Measurements from ENCODE around the gene PRPS1. TPM values are rescaled to one million over a fixed set of nuclear protein-coding genes. Genes with fewer than 3 reads are reported as not detected.

Gene PRPS1
- total and polyA plus RNA-seq, 9 of the 15 experiments (the other 6 are each of a cell fraction or from before 2014, with no cell fraction given) = 47.8 to 175 (median 79.6) TPM

- 52% methylated on average over 3 of the region's 3 CpGs for WGBS (ENCODE audit: insufficient coverage, low coverage, missing lambda C conversion rate)
- no peaks in the 10 kb centered on the region for H4K20me1 ChIP-seq (replicated peaks; ENCODE audit: control insufficient read depth, insufficient read depth, low read length)
- no peak overlapping the region for H3K27ac ChIP-seq (ENCODE audit: extremely low read depth, low read depth, low read length)
- CTCF ChIA-PET (ENCODE audit: low intra/inter-chr PET ratio) = no interaction called here
- TF ChIP-seq NFATC3 (IDR thresholded peaks at IDR 0.05) (no peak), SUPT5H (IDR thresholded peaks at IDR 0.05) (no peak), ESRRA (IDR thresholded peaks at IDR 0.05; ENCODE audit: borderline replicate concordance, low read depth) (peak; percentile 47; the same call in 1 of the 2 replicates), FOXJ3 (CRISPR knock-in tag; IDR thresholded peaks at IDR 0.05) (no peak), ZNF146 (CRISPR knock-in tag; IDR thresholded peaks at IDR 0.05; ENCODE audit: unreplicated experiment) (no peak), MTF1 (CRISPR knock-in tag; IDR thresholded peaks at IDR 0.05; ENCODE audit: borderline replicate concordance) (no peak), BMI1 (IDR thresholded peaks at IDR 0.05; ENCODE audit: low read length) (no peak), MNT (conservative IDR thresholded peaks at IDR 0.05) (no peak), RBM25 (IDR thresholded peaks at IDR 0.05; ENCODE audit: low read depth, low read length, severe bottlenecking) (peak; percentile 37), ZNF324 (CRISPR knock-in tag; IDR thresholded peaks at IDR 0.05) (no peak)
- TF ChIP-seq, protein P1, sequence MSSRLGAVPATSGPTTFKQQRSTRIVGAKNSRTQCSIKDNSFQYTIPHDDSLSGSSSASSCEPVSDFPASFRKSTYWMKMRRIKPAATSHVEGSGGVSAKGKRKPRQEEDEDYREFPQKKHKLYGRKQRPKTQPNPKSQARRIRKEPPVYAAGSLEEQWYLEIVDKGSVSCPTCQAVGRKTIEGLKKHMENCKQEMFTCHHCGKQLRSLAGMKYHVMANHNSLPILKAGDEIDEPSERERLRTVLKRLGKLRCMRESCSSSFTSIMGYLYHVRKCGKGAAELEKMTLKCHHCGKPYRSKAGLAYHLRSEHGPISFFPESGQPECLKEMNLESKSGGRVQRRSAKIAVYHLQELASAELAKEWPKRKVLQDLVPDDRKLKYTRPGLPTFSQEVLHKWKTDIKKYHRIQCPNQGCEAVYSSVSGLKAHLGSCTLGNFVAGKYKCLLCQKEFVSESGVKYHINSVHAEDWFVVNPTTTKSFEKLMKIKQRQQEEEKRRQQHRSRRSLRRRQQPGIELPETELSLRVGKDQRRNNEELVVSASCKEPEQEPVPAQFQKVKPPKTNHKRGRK (tag; IDR thresholded peaks at IDR 0.05) = no peak
- FAIRE-seq (no peak), DNase-seq (ENCODE audit: extremely low read depth in 1 of 4, low spot score in 3 of 4) (no peak), ATAC-seq (no peak)
- no TSS peak for BruUV-seq (replicated peaks)
- H3K9me3 ChIP-seq (replicated peaks; ENCODE audit: control insufficient read depth, insufficient read depth, low read depth, low read length) = no peaks in the 10 kb centered on the region
- H3K4me1 ChIP-seq (replicated peaks in 1 of 2; ENCODE audit: control insufficient read depth in 2 of 2, insufficient read depth in 2 of 2, low read length in 2 of 2) = peaks cover 3 to 12% of the 10 kb centered on the region in 2 experiments; a peak in 3 of 5 replicates
- H3K4me3 ChIP-seq = no peak overlapping the region
- no peak overlapping the region for H3K9ac ChIP-seq (ENCODE audit: insufficient read depth in 1 of 2, low read depth in 2 of 2, low read length in 2 of 2)
- no peak overlapping the region for H3K4me2 ChIP-seq (ENCODE audit: insufficient read depth, low read length)
- no peaks in the 10 kb centered on the region for H3K27me3 ChIP-seq (ENCODE audit: control insufficient read depth in 2 of 2, insufficient read depth in 2 of 2, low read length in 2 of 2)
- POLR2A ChIA-PET = interaction anchor here (0.6 to 1.2 kb wide), 2 partner anchors 19 to 488 kb away, joined by 3 read pairs; no protein-coding TSS in a partner anchor
- H2AFZ ChIP-seq (ENCODE audit: low read depth, low read length) = no peak overlapping the region
- in situ Hi-C loops (cut with MboI) = no loop called here
- no peaks in the 10 kb centered on the region for H3K79me2 ChIP-seq (ENCODE audit: control insufficient read depth, insufficient read depth, low read length)
- intact Hi-C loops (cut with micrococcal nuclease) = no loop called here
- H3K9me1 ChIP-seq (ENCODE audit: control insufficient read depth, insufficient read depth, low read length) = no peaks in the 10 kb centered on the region
- H3K36me3 ChIP-seq (ENCODE audit: control insufficient read depth, insufficient read depth, low read length) = no peaks in the 10 kb centered on the region
Observed at GRCh38 chrX:107686026-107686425, 57.7 kb downstream of the PRPS1 start.
